IPS DF 19.7 (cell line): ENCODE results near the gene UBE2G1.
A peak's percentile ranks its signal among the peaks of the same experiment; 100 is the strongest.
"Not testable (repeated sequence)": the region's sequence is repeated elsewhere in the genome, so short reads cannot be mapped to it uniquely, and the experiment has no call there.

Experiments used
- DNase-seq: peaks from one replicate; pipeline ENCODE4 v3.0.0-alpha.2; 2013; ENCODE audit warnings: low read depth, low spot score

UBE2G1 gene

GRCh38 chr17:4305224-4305623 is 61.3 kb downstream of the UBE2G1 start:
- DNase-seq, result no peak

- no peak for DNase-seq
These were observed 62.0 kb downstream of the UBE2G1 start for GRCh38 chr17:4304417-4305027.

DNA sequence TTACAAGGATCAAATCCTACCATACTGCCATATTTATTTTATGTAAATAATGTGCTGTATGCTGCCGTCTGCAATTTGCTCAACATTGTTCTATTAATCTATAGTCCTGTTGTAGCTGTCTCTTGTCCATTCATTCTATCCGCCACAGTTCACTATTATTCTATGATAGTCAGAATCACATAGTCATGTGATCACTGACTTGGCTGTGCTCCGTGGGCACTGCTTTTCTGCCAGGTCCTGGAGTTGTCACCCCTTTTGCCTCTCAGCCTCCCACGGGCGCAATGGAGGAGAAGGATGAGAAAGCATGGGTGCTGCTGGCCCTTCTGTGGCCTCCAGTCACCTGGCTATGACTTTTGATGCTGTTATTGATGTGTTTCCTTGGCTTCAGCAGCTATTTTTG is 65.4 kb downstream of the UBE2G1 start:
- no peak for DNase-seq

- no peak for DNase-seq
These were observed 69.1 kb downstream of the UBE2G1 start for GRCh38 chr17:4297351-4297750.

GRCh38 chr17:4295686-4296085 is 70.8 kb downstream of the UBE2G1 start:
- no peak for DNase-seq

- no peak for DNase-seq
These were observed 72.9 kb downstream of the UBE2G1 start for GRCh38 chr17:4293572-4293971.

DNA sequence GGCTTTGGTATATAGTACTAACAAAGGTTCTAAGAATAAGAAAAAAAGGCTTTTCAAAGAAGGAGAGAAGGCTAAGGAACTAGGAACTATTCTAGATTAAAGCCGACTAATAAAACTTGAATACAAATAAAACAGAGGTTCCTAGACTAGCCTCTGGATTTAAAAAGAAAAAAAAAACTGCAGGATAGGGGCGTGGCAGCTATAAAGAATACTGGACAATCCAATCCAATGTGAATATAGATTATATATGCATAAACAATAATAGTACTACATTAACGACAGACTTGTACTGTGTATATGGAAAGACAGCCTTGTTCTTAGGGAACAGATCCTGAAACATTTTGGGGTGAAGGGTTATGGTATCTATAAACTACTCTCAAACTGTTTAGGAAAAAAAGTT is 78.8 kb downstream of the UBE2G1 start:
- DNase-seq, result no peak

DNA sequence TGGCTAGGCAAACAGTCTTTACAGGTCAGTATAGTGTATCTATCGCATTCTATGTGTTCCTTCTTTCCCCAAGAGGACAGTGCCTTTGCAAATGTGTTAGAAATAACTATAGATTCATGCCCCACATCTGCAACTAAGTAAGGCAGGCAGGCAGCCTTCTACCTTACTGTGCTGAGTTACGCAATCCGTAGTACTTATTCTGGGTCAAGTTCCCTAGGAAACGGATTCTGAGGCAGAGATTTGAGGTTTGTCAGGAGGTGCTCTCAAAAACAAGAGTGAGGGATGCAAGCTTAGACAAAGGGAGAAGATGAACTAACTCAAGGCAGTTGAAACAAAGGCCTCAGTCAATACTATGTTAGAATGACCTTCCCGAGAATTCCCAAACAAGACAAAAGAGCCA is 90.0 kb downstream of the UBE2G1 start:
- DNase-seq, result no peak

- DNase-seq, result no peak
These were observed 93.5 kb downstream of the UBE2G1 start for GRCh38 chr17:4272972-4273368.

DNA sequence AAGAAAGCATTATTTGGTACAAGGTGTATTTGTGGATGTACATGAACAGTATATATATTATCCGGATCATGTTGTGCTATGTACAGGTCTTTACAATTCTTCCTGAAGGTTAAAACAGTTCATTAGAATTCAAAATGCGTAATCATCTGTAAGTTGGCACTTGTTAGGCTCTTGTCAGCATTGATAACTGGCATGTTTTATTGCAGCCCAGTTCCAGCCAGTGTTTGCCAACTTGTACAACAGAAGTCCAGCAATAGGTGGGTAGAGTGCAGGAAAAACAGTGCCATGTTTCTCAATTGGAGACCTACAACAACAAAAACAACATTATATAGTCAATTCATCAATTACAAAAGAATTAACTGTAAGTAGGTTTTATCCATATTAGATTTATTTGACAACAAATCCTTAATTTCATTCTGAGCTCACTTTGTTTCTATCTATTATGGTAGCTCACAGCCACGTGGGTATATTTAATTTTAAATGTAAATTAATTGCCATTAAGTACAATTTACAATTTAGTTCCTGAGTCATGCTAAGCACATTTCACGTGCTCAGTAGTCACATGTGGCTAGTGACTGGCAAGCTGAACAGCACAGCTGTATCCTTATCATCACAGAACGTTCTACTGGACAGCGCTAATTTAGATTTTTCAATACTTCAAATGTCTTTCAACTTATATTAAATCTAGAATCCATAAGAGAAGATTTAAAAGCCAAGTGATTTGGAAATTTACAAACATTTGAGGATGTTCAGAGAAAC is 94.1 kb downstream of the UBE2G1 start:
- no peak for DNase-seq

- DNase-seq, result no peak
These were observed 95.7 kb downstream of the UBE2G1 start for GRCh38 chr17:4270736-4271135.

DNA sequence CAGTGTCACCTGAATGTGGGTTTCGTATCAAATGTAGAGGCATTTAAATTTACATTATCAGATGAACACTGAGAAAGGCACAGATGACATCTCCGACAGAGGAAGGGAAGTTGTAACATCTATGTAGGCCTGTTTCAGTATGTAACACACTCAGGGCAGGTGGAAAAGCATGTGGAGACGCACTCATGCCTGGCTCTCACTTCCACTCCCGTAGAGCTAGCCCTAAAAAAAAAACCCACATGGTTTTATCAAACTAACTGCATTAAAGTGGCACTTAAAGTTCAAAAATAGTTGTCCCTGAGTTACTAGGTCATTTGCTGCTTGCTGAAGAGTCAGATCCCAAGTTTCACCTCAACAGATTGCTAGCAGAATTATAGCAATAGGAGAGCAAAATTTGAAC is 96.6 kb downstream of the UBE2G1 start:
- no peak for DNase-seq

DNA sequence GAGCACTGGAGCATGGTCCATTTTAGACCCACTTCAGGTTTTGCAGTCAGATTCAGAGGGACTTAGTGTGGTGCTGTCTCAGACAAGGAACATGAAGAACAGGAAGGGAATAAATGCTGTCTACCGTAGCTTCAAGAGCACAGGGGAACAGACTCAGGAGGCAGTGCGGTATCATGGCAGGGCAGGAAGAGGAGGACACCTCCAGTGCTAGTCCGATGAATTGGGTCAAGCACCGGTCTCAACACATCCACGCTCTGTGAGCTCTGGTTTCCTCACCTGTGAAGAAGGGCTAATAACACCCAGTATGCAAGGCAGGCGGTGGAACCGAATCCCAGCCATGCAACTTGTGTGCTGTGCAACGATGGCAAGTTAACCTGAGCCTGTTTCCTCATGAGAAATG is 99.1 kb downstream of the UBE2G1 start:
- DNase-seq, result no peak

DNA sequence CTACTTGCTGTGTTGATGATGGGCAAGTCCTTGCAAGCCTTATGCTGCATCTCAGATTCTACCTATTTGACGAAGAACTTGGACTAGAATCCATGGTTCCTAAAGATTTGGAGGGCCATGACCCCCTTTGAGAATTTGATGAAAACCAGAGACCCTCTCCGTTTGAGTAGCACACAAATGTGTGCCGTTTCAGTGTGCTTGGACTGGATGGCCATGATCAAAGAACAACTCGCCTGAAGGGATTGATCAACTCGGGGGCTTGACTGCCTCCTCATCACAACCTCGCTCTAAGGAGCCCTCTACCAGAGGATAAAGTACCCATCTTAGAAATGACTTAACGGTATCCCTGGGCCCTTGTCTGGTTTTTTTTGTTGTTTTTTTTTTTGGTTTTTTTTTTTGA is 99.9 kb downstream of the UBE2G1 start:
- DNase-seq, result no peak

DNA sequence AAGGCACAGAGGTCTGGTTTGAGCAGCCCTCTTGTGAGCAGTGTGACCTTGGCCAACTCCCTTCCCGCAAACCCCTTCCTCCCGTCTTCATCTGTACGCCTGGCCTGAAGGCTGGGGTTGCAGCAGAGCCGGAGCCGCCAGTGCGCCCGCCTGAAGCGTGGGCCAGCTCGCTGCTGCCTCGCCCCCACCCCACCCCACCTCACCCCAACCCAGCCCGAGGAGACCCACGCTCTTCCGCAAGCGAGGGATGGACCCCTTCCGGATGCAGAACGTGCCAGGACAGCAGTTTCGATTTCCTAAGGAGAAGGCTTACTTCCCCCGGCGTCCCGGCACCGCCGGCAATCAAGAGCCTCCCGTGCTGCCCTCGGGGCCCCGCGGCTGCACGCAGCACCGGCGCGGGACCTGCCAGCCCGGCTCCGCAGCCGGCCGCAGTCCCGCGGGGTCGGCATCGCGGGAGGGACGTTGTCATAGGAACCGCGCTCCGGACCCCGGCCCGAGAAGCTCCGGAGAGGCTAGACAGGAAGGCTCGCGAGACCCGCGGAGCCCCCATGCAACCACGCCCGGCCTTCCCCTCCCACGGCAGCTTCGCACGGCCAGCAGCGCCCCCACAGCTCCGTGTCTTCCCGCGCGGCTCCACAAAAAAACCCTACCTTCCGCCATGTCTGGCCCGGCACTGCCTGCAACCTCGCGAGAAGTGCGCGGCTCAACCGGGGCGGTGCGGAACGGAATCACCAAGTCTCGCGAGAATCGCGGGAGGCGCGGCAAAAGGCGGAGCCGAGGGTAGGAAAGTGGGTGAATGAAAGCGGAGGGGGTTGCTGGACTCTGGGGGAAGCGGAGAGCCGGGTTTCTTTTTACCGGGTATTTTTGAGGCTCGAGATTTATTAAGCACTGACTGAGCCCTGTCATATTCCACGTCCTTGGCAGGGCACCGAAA is 102.9 kb downstream of the UBE2G1 start, which contains the start of gene ANKFY1:
ANKFY1 (minus strand) TSS at position 698 of the 934 bp plus-strand sequence; CDS start at position 660, 38 bp downstream.
- DNase-seq, result peak; percentile 72

GRCh38 chr17:4262703-4263102 is 103.8 kb downstream of the UBE2G1 start:
- DNase-seq, result no peak

DNA sequence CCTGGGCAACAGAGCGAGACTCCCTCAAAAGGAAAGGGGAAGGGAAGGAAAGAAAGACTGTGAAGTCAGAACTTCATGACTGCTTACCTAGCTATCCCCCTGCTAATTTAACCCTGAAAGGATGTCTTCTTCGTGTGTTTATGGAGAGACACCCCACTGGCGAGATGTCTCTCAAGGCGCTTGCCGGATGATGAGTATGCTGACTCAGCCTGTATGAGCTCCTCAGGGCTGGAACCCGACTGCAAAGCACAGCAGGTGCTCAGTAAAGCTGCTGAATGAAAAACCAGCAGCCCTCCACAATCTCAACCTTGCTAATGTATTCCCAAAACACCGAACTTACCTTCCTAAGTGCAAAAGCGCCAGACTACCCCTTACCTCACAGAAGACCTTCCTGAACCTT is 105.0 kb downstream of the UBE2G1 start:
- DNase-seq, result no peak

GRCh38 chr17:4258867-4259266 is 107.6 kb downstream of the UBE2G1 start:
- DNase-seq, result no peak

GRCh38 chr17:4256952-4257351 is 109.5 kb downstream of the UBE2G1 start:
- DNase-seq, result no peak

DNA sequence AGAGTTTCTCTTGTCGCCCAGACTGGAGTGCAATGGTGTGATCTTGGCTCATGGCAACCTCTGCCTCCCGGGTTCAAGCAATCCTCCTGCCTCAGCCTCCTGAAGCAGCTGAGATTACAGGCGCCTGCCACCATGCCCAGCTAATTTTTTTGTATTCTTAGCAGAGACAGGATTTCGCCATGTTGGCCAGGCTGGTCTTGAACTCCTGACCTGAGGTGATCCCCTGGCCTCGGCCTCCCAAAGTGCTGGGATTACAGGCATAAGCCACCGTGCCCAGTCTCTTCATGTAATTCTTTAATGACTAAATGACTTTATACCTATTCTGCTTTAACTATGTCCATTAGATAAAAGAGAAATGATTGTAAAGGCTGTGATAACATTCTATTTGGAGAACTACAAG is 111.2 kb downstream of the UBE2G1 start:
- DNase-seq, result not testable (repeated sequence)

DNA sequence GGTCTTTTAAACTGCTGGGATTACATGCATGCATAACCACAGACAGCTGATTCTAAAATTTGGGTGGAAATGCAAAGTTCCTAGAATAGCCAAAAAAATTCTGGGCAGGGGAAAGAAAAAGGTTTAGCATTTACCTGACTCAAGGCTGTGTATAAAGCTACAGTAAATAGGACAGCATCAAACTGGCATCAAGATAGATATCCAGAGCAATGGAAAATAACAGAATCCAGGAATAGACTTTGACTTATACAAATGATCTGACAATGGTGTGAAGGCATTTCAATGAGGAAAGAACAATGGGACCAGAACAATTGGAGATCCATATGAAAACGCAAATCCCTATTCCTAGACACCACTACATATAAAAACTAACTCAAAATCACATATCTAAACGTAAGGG is 115.6 kb downstream of the UBE2G1 start:
- DNase-seq, result no peak

GRCh38 chr17:4249452-4250029 is 116.9 kb downstream of the UBE2G1 start:
- DNase-seq, result no peak
